Fibroblast of skin of right biceps (primary cell): ENCODE results near the gene RAX2.
"Not testable (repeated sequence)": the region's sequence is repeated elsewhere in the genome, so short reads cannot be mapped to it uniquely, and the experiment has no call there.

ENCODE experiments used
- DNase-seq: peaks from one replicate; pipeline ENCODE4 v3.0.0-alpha.2; 2013

Gene RAX2

GRCh38 chr19:3771906-3772455 lies at the start of gene RAX2:
Gene RAX2, minus strand, starts transcription at chr19:3772228. Its CDS starts 486 bp downstream, at chr19:3771742.
- no peak for DNase-seq

GRCh38 chr19:3821156-3821555 lies 49.1 kb upstream of the RAX2 start:
- DNase-seq, result no peak

GRCh38 chr19:3819989-3820388 lies 48.0 kb upstream of the RAX2 start:
- DNase-seq, result no peak

GRCh38 chr19:3818918-3819317 lies 46.9 kb upstream of the RAX2 start:
- DNase-seq, result no peak

- peak; percentile 45 for DNase-seq
Observed at GRCh38 chr19:3818466-3818865, 46.4 kb upstream of the RAX2 start.

- DNase-seq, result no peak
Observed at GRCh38 chr19:3817761-3818160, 45.7 kb upstream of the RAX2 start.

GRCh38 chr19:3816566-3817218 lies 44.7 kb upstream of the RAX2 start:
- no peak for DNase-seq

- not testable (repeated sequence) for DNase-seq
Observed at GRCh38 chr19:3816148-3816547, 44.1 kb upstream of the RAX2 start.

- DNase-seq, result no peak
Observed at GRCh38 chr19:3814648-3815047, 42.6 kb upstream of the RAX2 start.

- no peak for DNase-seq
Observed at GRCh38 chr19:3813473-3814392, 41.7 kb upstream of the RAX2 start.

- no peak for DNase-seq
Observed at GRCh38 chr19:3810708-3811355, 38.8 kb upstream of the RAX2 start.

GRCh38 chr19:3809881-3810707 lies 38.1 kb upstream of the RAX2 start:
- DNase-seq, result no peak

- DNase-seq, result no peak
Observed at GRCh38 chr19:3808420-3809143, 36.6 kb upstream of the RAX2 start.

- DNase-seq, result no peak
Observed at GRCh38 chr19:3807574-3808354, 35.7 kb upstream of the RAX2 start.

- DNase-seq, result no peak
Observed at GRCh38 chr19:3807131-3807480, 35.1 kb upstream of the RAX2 start.

- no peak for DNase-seq
Observed at GRCh38 chr19:3805859-3806258, 33.8 kb upstream of the RAX2 start.

GRCh38 chr19:3804429-3804828 lies 32.4 kb upstream of the RAX2 start:
- DNase-seq, result no peak

GRCh38 chr19:3803986-3804385 lies 32.0 kb upstream of the RAX2 start:
- no peak for DNase-seq

GRCh38 chr19:3803114-3803888 lies 31.3 kb upstream of the RAX2 start:
- no peak for DNase-seq

GRCh38 chr19:3801412-3802096 lies 29.5 kb upstream of the RAX2 start:
- DNase-seq, result peak; percentile 7
